Right ventricle myocardium superior (tissue), 1 donor: ENCODE measurements around the gene DDN. TPM values are rescaled to one million over a fixed set of nuclear protein-coding genes. Genes with fewer than 3 reads are reported as not detected.

Source experiments
- ATAC-seq: fragments of 200-7000 bp; cut with Tn5 transposase; one replicate; pipeline ENCODE4 v1.9.1; 2020; ENCODE audit warnings: mild to moderate bottlenecking; ENCODE audit not compliant: poor library complexity
- DNase-seq: peaks from one replicate; pipeline ENCODE4 v3.0.0-alpha.2; 2020
- intact Hi-C: fragments of 100-400 bp; cut with DNase I; formaldehyde crosslinking; loops from one replicate; pipeline ENCODE4 v1.11.2; 2022
- total RNA-seq: library from RNA; stranded (reverse); fragmentation: NEBNext Ultra II Directional; extraction: Animal tissue kit (Norgen Biotek cat#: 25700); gene quantifications from one replicate; pipeline ENCODE4 v1.2.1, GENCODE V29; 2021
- donor health status: DM: no; HTN: yes; CAD: no; lungs with severe emphysema.

The DDN gene
- total RNA-seq, 1 donor from 2014 or later, result 0.78 TPM

DNA sequence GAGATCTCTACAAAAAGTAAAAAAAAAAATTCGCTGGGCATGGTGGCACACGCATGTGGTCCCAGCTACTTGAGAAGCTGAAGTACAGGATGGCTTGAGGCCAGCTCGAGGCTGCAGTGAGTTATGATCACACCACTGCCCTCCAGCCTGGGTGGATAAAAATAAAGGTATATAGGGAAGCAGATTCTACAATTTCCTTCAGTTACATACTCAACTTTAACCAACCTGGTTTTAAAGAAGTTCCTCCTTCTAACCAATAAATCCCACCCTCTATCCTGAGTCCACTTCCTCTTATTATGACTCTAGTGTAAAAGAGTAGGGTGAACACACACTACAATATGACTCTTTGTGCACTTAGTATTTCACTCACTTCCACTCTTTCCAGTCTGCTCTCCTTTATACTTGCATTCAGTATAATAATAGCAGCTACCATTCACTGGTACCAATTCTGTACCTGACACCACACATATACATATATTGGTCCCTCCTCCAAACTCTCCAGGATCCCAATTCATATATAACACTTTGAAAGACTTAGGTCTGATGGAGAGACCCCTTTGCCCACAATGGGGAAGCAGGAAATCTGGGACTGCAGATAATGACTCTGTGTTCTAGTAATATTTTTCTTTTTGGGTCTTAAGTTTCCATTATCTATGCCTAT is 44.2 kb downstream of the DDN start:
- no peak for DNase-seq
- intact Hi-C loops, result no loop called here
- no peak for ATAC-seq

DNA sequence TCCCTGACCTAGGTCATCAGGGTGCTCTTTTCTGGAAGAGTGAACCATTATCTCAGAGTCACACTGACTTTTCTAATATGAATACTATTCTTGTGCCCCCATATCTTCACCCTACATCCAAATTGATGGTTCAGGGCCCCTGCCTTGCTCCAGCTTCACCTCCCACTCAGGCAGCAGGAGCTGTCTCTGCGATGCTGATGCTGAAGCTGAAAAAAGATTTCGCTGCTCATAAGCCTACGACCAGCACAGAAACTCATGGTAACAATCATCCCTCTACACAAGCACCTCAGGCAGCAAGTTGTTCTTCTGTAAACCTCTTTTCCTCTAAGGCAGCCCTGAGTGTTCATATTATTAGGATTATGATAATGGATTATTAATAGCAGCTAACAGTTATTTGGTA is 45.1 kb downstream of the DDN start:
- DNase-seq, result no peak
- intact Hi-C loops, result no loop called here
- no peak for ATAC-seq

DNA sequence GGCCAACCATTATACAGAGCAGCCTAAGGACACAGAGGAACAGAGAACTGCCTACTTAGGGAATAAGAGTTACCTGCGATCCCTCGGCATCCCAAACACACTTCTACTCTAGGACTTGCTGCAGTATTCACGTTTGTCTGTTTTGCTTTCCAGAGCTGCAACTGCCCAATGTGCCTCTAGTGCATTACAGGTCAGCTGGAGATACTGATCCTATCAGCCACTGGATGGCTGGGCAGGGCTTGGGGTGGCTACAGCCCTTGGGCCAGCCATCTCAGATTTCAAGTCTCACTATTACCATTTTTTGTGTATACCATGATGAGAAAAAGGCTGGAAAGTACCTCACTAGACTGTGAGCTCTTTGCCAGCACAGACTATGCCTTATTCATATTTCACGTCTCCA is 46.5 kb downstream of the DDN start:
- intact Hi-C loops, result no loop called here
- DNase-seq (no peak), ATAC-seq (no peak)

DNA sequence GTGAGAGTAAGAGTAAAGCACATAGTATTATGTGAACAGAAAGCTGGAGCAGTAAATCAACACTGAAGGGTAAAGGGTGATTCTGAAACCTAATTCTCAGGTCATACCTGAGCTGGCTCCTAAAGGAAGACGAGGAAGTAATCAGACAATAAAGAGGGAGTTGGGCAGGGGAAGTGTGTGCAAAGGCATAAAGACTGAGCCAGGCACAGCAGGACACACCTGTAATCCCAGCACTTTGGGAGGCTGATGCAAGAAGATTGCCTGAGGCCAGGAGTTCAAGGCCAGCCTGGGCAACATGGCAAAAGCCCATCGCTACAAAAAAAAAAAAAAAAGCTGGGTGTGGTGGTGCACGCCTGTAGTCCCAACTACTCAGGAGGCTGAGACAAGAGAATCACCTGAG is 51.4 kb downstream of the DDN start:
- DNase-seq (no peak), ATAC-seq (no peak)
- intact Hi-C loops, result no loop called here

DNA sequence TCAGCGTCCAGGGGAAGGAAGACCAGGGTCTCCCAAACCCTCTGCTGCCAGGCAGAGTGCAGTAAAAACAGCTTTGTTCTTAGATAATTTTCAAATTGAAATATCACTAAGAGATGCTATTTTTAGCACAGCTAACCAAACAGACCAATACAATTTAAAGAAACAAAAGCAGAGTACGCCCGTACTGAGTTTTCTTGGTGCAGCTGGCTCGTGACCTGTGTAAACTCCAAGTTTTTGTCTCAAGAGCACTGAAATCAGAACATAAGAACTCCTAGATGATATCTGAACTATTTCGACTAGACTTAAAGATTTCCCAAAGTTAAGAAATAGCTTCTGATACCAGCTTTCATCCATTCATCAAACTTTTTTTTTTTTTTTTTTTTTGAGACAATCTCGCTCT is 52.2 kb downstream of the DDN start:
- no peak for ATAC-seq
- no peak for DNase-seq
- intact Hi-C loops, result no loop called here

DNA sequence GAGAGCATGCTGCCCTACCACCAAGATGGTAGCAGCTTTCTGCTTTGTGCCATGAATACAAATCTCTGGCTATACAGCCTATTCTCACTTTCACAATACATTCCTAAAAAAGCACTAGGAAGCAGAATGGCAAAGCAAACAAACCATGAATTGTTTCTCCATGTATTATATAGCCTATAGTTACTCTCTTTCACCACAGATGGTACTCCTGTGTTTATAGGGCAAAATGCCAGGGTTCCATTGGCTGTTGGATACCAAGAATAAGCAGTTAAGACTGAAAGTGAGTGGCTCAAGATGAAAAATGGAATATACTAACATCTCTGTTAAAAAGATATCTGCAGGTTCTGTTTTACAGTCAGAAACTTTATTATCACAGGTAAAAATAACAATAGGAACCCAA is 53.0 kb downstream of the DDN start:
- DNase-seq, result no peak
- intact Hi-C loops, result no loop called here
- no peak for ATAC-seq

Other genes starting within 250 kb of the DDN start
- 52.1 TPM for gene ADCY6, start 210.3 kb downstream of the DDN start, total RNA-seq
- 5.9 TPM for gene CACNB3, start 180.9 kb downstream of the DDN start, total RNA-seq
- 32.4 TPM for gene DDX23, start 147.2 kb downstream of the DDN start, total RNA-seq
- gene RND1, start 133.5 kb downstream of the DDN start, total RNA-seq, result 0.11 TPM
- 3.4 TPM for gene FKBP11, start 73.9 kb downstream of the DDN start, total RNA-seq
- 43.7 TPM for gene ARF3, start 41.9 kb downstream of the DDN start, total RNA-seq
- 0.40 TPM for gene WNT10B, start 27.6 kb downstream of the DDN start, total RNA-seq
- gene WNT1, start 21.1 kb downstream of the DDN start, total RNA-seq, result not detected
- 92.8 TPM for gene PRKAG1, start 19.4 kb upstream of the DDN start, total RNA-seq
- gene KMT2D, start 61.4 kb upstream of the DDN start, total RNA-seq, result 38.1 TPM
- gene RHEBL1, start 70.6 kb upstream of the DDN start, total RNA-seq, result 0.48 TPM
- 0.32 TPM for gene DHH, start 95.4 kb upstream of the DDN start, total RNA-seq
- gene LMBR1L, start 111.5 kb upstream of the DDN start, total RNA-seq, result 30.0 TPM
- gene TUBA1B, start 132.0 kb upstream of the DDN start, total RNA-seq, result 333 TPM
- 88.1 TPM for gene TUBA1A, start 189.7 kb upstream of the DDN start, total RNA-seq